Activated CD4-positive, CD25-positive, alpha-beta regulatory T cell (primary cell): ENCODE measurements around the gene ATRX.
"Not testable (repeated sequence)": the region's sequence is repeated elsewhere in the genome, so short reads cannot be mapped to it uniquely, and the experiment has no call there.

Source experiments
- DNase-seq, 4 experiments: peaks; one replicate each; lab custom pipeline; 2025; lab: John Stamatoyannopoulos, UW

The ATRX gene

GRCh38 chrX:77731821-77732419, 54.1 kb downstream of the ATRX start:
- DNase-seq: no peak

GRCh38 chrX:77726095-77726494, 59.9 kb downstream of the ATRX start:
- DNase-seq: not testable (repeated sequence)

DNA sequence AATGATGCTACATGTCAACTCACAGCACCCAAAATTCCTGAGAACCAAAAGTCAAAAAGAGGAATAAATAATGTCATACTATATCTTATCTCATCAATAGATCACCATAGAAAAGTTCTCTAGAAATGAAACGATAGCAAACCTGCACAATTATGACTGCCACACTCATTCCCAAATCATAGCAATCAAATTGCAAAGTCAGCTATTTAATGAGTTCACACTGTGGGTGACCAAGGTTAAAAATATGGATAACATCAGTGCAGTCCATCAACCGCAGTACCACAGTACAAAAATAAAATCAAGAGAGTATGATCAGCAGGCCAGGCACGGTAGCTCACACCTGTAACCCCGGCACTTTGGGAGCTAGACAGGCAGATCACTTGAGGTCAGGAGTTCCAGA, 62.3 kb downstream of the ATRX start:
- DNase-seq: no peak

GRCh38 chrX:77719388-77719787, 66.6 kb downstream of the ATRX start:
- DNase-seq: no peak

DNA sequence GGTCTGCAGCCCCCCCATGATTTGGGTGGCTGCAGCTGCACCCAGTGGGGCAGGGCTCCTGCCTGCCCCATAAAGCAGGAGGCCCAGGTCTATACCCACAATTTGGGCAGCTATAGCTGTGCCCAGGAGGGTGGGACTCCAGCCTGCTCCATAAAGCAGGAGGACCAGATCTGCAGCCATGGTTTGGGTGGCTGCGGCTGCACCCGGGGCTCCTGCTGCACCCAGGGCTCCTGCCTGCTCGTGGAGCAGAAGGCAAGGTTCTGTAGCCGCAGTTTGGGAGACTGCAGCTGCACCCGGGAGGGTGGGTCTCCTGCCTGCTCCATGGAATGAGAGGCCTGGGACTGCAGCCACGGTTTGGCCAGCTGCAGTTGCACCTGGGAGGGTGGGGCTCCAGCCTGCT, 81.1 kb downstream of the ATRX start:
- DNase-seq: no peak

DNA sequence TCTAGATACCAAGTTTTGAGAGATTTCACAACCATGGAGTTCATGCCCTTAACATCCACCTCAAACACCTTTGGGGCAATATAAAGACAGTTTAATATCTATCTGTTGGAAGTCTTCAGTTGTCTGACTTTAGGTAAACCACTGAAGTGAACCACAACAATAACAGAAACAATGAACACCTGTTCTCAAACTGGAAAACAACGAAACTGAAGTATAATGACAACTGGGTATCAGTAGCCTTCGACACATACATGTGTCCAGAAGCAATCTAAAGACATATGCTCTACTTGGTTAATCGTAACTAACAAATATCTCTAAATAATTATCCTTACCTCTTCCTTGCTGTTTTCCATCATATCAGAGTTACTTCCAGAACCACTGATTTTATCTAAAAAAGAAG, 87.8 kb downstream of the ATRX start:
- no peak for DNase-seq

- no peak for DNase-seq
These were observed 91.5 kb downstream of the ATRX start for GRCh38 chrX:77694491-77694890.

GRCh38 chrX:77693594-77693993, 92.4 kb downstream of the ATRX start:
- DNase-seq: no peak

- DNase-seq: no peak
These were observed 94.1 kb downstream of the ATRX start for GRCh38 chrX:77691916-77692315.

- DNase-seq: no peak
These were observed 96.6 kb downstream of the ATRX start for GRCh38 chrX:77689376-77689775.

GRCh38 chrX:77685683-77686082, 100.3 kb downstream of the ATRX start:
- DNase-seq: not testable (repeated sequence)

GRCh38 chrX:77679144-77679543, 106.9 kb downstream of the ATRX start:
- no peak for DNase-seq

DNA sequence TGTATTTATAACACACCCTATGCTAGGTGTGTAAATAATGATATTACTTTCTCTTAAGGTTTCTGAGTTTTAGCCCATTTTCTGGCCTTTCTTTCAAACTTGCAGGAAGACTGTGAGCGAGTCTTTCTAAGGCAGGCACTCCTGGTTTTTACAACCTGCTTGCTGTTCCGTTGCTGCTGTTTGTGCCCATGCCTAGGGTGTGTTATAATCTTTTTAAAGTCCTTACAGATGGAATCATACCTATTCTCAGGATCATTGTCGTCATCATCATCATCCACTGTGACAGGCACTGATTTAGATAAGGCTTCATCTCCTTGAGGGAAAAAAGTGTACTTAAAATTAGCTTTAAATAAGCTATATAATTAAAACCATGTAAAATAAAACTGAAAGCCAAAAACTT, 110.0 kb downstream of the ATRX start:
- DNase-seq: no peak

- DNase-seq: no peak
These were observed 117.4 kb downstream of the ATRX start for GRCh38 chrX:77668391-77669237.

GRCh38 chrX:77658886-77659285, 127.1 kb downstream of the ATRX start:
- no peak for DNase-seq

GRCh38 chrX:77652095-77652494, 133.9 kb downstream of the ATRX start:
- no peak for DNase-seq

- no peak for DNase-seq
These were observed 145.3 kb downstream of the ATRX start for GRCh38 chrX:77640702-77641101.

GRCh38 chrX:77639820-77640219, 146.2 kb downstream of the ATRX start:
- DNase-seq: no peak

DNA sequence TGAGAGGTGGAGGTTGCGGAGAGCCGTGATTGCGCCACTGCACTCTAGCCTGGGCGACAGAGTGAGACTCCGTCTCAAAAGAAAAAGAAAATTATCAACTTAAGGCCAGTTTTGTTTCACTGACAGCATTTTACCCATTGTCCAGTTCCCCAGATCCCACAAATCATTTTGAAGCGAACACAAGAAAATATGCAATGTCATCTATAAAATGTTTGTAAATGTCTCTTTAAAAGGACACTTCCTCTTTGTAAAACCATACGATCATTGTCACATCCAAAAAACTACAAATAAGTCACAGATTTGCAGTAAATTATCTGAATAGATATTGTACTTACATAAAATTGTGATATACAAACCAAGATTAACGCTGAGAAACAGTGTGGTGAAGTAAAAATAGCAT, 147.6 kb downstream of the ATRX start:
- no peak for DNase-seq

DNA sequence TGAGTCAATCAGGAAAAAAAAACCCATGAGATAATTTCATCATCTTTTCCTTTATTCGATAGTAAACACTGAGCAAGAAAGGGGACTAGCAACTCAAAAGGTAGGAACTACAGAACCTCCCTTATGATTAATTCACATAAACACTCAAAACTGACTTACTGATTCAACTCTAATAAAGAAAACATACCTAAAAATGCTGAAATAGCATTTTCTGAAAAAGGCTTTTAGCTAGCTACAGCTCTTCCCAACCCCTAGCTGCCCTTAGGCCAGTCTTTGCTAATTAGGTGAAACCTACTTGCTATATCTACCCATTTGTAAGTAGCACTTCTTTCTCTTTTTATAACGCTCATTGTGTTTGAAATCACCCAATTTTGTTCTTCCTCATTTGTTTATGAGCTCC, 150.6 kb downstream of the ATRX start:
- DNase-seq: no peak

DNA sequence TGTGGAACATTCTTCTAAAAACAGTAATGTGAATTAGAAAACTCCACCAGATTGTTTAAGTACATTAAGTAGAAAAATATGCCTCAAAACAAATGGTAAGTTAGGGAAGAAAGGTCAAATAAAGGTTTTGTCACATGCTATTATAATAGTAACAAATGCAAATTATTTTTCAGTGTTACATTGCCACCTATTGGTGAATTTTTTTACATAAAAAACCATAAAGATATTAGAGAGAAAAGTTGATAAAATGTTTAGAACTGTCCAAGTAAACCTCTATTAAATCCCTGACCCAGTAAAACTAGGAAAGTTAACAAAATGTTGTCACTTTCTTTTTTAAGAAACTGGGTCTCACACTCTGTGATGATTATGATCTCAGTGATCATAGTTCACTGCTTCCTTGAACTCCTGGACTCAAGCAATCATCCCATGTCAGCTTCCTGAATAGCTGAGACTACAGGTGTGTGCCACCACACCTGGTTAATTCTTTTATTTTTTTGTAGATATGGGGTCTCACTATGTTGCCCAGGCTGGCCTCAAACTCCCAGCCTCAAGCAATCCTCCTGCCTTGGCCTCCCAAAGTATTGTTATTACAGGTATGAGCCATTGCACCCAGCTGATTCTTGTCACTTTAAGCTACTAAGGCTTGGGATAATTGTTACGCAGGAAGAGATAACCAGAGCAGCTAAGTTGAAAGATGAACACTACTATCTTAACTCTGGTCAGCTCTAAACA, 157.6 kb downstream of the ATRX start:
- DNase-seq: no peak

- no peak for DNase-seq
These were observed 163.3 kb downstream of the ATRX start for GRCh38 chrX:77622672-77623071.

DNA sequence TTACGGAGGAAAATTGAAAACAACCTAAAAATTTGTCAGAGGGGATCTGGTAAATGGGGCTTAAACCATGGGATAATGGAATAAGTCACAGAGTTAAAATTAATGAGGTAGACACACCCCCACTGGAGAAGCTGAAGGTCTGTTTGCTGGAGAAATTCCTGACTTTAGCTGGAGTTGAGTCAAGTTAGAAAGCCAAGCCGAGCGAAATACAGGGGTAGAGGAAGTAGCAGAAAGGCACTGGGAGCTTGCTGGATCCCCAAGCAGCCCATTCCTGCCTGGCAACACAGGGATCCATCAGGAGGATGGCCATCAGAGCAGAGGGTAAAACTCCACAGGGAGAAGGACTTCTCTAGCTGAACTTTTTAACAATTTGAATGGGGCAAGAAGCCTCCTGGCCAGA, 163.8 kb downstream of the ATRX start:
- DNase-seq: no peak
